ENCODE results near the gene AFDN.

- TF ChIP-seq POLR2A (IDR thresholded peaks at IDR 0.05) (no peak), CTCF (IDR thresholded peaks at IDR 0.05) (no peak), POLR2AphosphoS5 (IDR thresholded peaks at IDR 0.05; ENCODE audit: insufficient read depth in 1 of 2, low read depth in 1 of 2) (no peak)
These were observed 44.8 kb upstream of the AFDN start for GRCh38 chr6:167781868-167782267.

Measured in vagina (tissue), 2 donors.